Measurements from ENCODE around the gene ARID4A. TPM values are rescaled to one million over a fixed set of nuclear protein-coding genes. Genes with fewer than 3 reads are reported as not detected.

The ARID4A gene, protein sequence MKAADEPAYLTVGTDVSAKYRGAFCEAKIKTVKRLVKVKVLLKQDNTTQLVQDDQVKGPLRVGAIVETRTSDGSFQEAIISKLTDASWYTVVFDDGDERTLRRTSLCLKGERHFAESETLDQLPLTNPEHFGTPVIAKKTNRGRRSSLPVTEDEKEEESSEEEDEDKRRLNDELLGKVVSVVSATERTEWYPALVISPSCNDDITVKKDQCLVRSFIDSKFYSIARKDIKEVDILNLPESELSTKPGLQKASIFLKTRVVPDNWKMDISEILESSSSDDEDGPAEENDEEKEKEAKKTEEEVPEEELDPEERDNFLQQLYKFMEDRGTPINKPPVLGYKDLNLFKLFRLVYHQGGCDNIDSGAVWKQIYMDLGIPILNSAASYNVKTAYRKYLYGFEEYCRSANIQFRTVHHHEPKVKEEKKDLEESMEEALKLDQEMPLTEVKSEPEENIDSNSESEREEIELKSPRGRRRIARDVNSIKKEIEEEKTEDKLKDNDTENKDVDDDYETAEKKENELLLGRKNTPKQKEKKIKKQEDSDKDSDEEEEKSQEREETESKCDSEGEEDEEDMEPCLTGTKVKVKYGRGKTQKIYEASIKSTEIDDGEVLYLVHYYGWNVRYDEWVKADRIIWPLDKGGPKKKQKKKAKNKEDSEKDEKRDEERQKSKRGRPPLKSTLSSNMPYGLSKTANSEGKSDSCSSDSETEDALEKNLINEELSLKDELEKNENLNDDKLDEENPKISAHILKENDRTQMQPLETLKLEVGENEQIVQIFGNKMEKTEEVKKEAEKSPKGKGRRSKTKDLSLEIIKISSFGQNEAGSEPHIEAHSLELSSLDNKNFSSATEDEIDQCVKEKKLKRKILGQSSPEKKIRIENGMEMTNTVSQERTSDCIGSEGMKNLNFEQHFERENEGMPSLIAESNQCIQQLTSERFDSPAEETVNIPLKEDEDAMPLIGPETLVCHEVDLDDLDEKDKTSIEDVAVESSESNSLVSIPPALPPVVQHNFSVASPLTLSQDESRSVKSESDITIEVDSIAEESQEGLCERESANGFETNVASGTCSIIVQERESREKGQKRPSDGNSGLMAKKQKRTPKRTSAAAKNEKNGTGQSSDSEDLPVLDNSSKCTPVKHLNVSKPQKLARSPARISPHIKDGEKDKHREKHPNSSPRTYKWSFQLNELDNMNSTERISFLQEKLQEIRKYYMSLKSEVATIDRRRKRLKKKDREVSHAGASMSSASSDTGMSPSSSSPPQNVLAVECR
- 4.1 to 5.5 TPM (median 5.2 TPM) in 5 replicates for total RNA-seq (2022; extraction: Qiagen RNA extraction)

DNA sequence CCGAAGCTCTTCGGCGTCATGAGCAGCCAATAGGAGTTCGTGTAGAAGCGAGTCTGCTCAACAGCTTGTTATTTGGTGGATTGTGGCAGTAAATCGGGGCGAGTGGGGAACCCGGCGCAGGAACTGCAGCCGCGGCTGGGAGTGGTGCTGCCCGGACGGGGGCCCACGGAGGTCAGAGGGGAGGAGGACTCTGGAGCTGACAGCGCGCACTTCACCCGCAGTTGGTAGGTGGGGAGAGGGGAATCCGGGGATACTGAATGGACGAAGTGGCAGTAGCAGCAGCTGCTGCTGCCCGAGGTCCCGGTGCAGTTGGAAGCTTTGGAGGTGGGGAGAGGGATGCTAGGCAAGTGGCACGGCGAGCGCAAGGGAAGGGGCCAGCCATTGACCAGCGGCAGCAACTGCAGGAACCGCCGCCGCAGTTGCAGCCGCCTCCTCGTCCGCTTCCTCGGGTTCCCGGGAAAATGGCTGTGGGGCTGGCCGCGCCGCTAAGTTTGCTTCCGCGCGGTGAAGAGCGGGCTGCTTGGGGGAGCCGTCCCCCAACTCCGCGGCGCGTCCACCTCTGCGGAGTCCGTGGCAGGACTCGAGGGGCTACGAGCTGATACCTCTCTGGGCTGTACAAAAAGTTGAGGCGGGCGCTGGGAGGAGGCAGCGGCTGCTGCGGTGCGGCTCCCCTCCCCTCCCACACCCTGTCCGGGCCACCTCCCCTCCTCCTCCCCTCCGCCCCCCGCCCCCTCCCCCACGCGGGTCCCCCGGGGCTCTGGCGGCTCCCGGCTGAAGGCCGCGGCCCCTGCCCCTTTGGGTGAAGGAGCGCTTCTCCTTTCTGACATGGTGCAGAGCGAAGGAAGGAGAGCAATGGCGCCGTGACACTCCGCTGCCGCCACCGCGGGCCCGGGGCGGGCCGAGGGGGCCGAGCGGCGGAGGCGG, at the start of gene ARID4A:
TSS of gene ARID4A (plus strand) at position 79 of the 924 bp plus-strand sequence. CDS start 1,300 bp downstream, outside the sequence.

DNA sequence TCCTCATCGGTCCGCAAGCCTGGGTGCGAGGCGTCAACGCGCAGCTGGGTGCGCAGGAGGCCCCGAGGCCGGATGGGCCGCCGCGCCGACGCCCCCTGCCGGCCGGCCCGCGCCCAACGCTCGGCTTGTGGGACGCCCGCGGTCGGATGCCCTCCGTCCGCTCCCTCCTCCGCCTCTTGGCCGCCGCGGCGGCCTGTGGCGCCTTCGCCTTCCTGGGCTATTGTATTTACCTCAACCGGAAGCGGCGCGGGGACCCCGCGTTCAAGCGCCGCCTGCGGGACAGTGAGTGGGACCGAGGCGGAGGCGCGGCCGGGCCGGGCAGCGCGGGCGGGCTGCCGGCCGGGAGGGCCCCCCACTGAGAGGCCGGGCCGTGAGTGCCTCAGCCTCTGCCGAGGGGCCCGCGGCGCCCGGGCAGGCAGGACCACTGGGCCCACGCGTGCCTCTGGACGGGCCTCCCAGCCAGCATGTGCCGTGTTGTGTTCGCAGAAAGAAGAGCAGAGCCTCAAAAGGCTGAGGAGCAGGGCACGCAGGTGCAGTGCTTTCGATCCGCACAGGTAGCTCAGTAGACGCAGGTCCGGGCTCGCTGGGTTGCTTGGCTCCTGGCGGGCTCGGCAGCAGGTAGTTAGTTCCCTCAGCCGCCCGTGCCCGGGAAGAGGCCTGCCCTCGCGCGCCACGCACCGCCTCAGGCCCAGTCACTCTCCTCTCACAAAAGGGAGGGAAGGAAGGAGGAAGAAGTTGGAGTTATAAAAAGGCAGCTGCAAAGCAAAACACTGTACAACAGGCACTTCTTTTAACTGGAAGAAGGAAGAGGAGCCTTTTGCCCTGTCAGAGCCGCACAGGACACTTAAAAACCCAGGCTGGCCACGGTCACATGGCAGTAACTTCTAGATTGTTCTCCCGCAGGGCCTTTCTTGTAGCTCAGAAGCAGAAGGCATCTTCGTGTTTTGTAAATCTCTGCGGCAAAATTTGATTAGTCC, 97.7 kb downstream of the ARID4A start, which contains the start of gene TOMM20L:
TSS of gene TOMM20L (plus strand) at position 119 of the 977 bp plus-strand sequence. CDS start at position 147, 28 bp downstream.

Other genes starting within 250 kb of the ARID4A start
- gene ARMH4, start 146.3 kb upstream of the ARID4A start, total RNA-seq (2022; extraction: Qiagen RNA extraction): 0.17 to 1.5 TPM (median 0.77 TPM) in 5 replicates
- gene ACTR10, start 98.4 kb upstream of the ARID4A start, total RNA-seq (2022; extraction: Qiagen RNA extraction): 42.4 to 52.1 TPM (median 45.1 TPM) in 5 replicates
- gene PSMA3, start 53.7 kb upstream of the ARID4A start, total RNA-seq (2022; extraction: Qiagen RNA extraction): 176 to 266 TPM (median 188 TPM) in 5 replicates
- gene TOMM20L, start 97.4 kb downstream of the ARID4A start, total RNA-seq (2022; extraction: Qiagen RNA extraction): not detected in 5 replicates
- 62.1 to 82.3 TPM (median 71.7 TPM) in 5 replicates for gene TIMM9, start 129.0 kb downstream of the ARID4A start, total RNA-seq (2022; extraction: Qiagen RNA extraction)
- 7.0 to 11.0 TPM (median 8.0 TPM) in 5 replicates for gene KIAA0586, start 129.2 kb downstream of the ARID4A start, total RNA-seq (2022; extraction: Qiagen RNA extraction)

Data from A549 treated with Mapracorat at 1 μM for 4 hours (cell line).